OCI-LY7 (cell line): ENCODE data around the gene GPC2.

ENCODE experiments used
- CTCF ChIP-seq: fragments of 200-600 bp; sonication (generic); conservative IDR thresholded peaks from 2 replicates; pipeline ENCODE4 v1.5.1; 2014; ENCODE audit warnings: mild to moderate bottlenecking, antibody characterized with exemption, low read length, moderate library complexity, mixed read lengths
- EZH2phosphoT487 ChIP-seq: fragments of 200-600 bp; sonication (generic); IDR thresholded peaks from 2 replicates; pipeline ENCODE4 v1.6.1; 2018; ENCODE audit warnings: low read depth, borderline replicate concordance, mild to moderate bottlenecking, mixed run types, antibody characterized with exemption, low read length, moderate library complexity, mixed read lengths

GRCh38 chr7:100152937-100153666, 24.1 kb downstream of the GPC2 start:
- TF ChIP-seq CTCF (no peak; the same call in 1 of the 2 replicates), EZH2phosphoT487 (no peak)
